H9 (cell line): ENCODE measurements around the gene EGFR. TPM values are rescaled to one million over a fixed set of nuclear protein-coding genes. Genes with fewer than 3 reads are reported as not detected.

Source experiments
- DNase-seq: peaks from one replicate; pipeline ENCODE4 v3.0.0-alpha.2; 2017
- H2AFZ ChIP-seq: one replicate; pipeline ENCODE4 v1.6.1; 2013; ENCODE audit warnings: mild to moderate bottlenecking, low read length, control low read depth, moderate library complexity
- H2AK5ac ChIP-seq: 2 replicates; pipeline ENCODE4 v1.6.1; 2013; ENCODE audit warnings: low read length, control low read depth, mixed read lengths; ENCODE audit not compliant: insufficient read length
- H2BK120ac ChIP-seq: one replicate; pipeline ENCODE4 v1.6.1; 2013; ENCODE audit warnings: low read depth, mild to moderate bottlenecking, low read length, control low read depth, inconsistent platforms; ENCODE audit not compliant: poor library complexity, severe bottlenecking
- H2BK12ac ChIP-seq: 2 replicates; pipeline ENCODE4 v1.6.1; 2013; ENCODE audit warnings: low read length, control low read depth, mixed read lengths, low read depth; ENCODE audit not compliant: insufficient read length
- H2BK15ac ChIP-seq: 2 replicates; pipeline ENCODE4 v1.6.1; 2013; ENCODE audit warnings: low read depth, low read length, control low read depth
- H2BK20ac ChIP-seq: one replicate; pipeline ENCODE4 v1.6.1; 2013; ENCODE audit warnings: low read depth, mild to moderate bottlenecking, low read length, control low read depth, inconsistent platforms; ENCODE audit not compliant: poor library complexity, severe bottlenecking
- H2BK5ac ChIP-seq: 2 replicates; pipeline ENCODE4 v1.6.1; 2013; ENCODE audit warnings: low read length, control low read depth, mixed read lengths; ENCODE audit not compliant: insufficient read length
- H3K14ac ChIP-seq: 2 replicates; pipeline ENCODE4 v1.6.1; 2013; ENCODE audit warnings: low read length, control low read depth; ENCODE audit not compliant: insufficient read depth
- H3K18ac ChIP-seq: 2 replicates; pipeline ENCODE4 v1.6.1; 2013; ENCODE audit warnings: low read depth, mild to moderate bottlenecking, mixed read lengths, low read length, control low read depth; ENCODE audit not compliant: insufficient read length
- H3K23ac ChIP-seq: 2 replicates; pipeline ENCODE4 v1.6.1; 2013; ENCODE audit warnings: low read length, control low read depth, mixed read lengths, low read depth; ENCODE audit not compliant: insufficient read length
- H3K23me2 ChIP-seq: 2 replicates; pipeline ENCODE4 v1.6.1; 2013; ENCODE audit warnings: low read depth, mild to moderate bottlenecking, mixed read lengths, low read length, control low read depth; ENCODE audit not compliant: insufficient read length, poor library complexity, severe bottlenecking
- H3K27ac ChIP-seq: 2 replicates; pipeline ENCODE4 v1.5.1; 2013; ENCODE audit warnings: low read length, control low read depth, mixed read lengths, low read depth; ENCODE audit not compliant: insufficient read length
- H3K27me3 ChIP-seq: 2 replicates; pipeline ENCODE4 v1.6.1; 2013; ENCODE audit warnings: low read length, control low read depth, inconsistent platforms; ENCODE audit not compliant: insufficient read depth
- H3K4ac ChIP-seq: 2 replicates; pipeline ENCODE4 v1.6.1; 2013; ENCODE audit warnings: low read depth, mild to moderate bottlenecking, control low read depth, inconsistent platforms, low read length, moderate library complexity
- H3K4me1 ChIP-seq: 2 replicates; pipeline ENCODE4 v1.6.1; 2013; ENCODE audit warnings: low read length, control low read depth, inconsistent platforms; ENCODE audit not compliant: insufficient read depth
- H3K4me2 ChIP-seq: 2 replicates; pipeline ENCODE4 v1.6.1; 2013; ENCODE audit warnings: low read length, control low read depth, mixed read lengths; ENCODE audit not compliant: insufficient read length, insufficient read depth
- H3K56ac ChIP-seq: 2 replicates; pipeline ENCODE4 v1.6.1; 2013; ENCODE audit warnings: low read depth, mild to moderate bottlenecking, mixed read lengths, low read length, control low read depth; ENCODE audit not compliant: insufficient read length
- H3K79me1 ChIP-seq: 2 replicates; pipeline ENCODE4 v1.6.1; 2013; ENCODE audit warnings: low read depth, mild to moderate bottlenecking, moderate library complexity, low read length, control low read depth, inconsistent platforms; ENCODE audit not compliant: insufficient read depth, poor library complexity, severe bottlenecking
- H3K79me2 ChIP-seq: 2 replicates; pipeline ENCODE4 v1.6.1; 2013; ENCODE audit warnings: low read length, control low read depth, inconsistent platforms; ENCODE audit not compliant: insufficient read depth
- H3K9ac ChIP-seq: 2 replicates; pipeline ENCODE4 v1.6.1; 2013; ENCODE audit warnings: low read length, control low read depth, mixed read lengths; ENCODE audit not compliant: insufficient read length; ENCODE audit errors: extremely low read depth
- H3K9me3 ChIP-seq: one replicate; pipeline ENCODE4 v1.6.1; 2013; ENCODE audit warnings: low read depth, low read length, inconsistent platforms; ENCODE audit not compliant: control insufficient read depth
- H3T11ph ChIP-seq: one replicate; pipeline ENCODE4 v1.6.1; 2013; ENCODE audit warnings: mild to moderate bottlenecking, low read length, control low read depth, inconsistent platforms
- H4K20me1 ChIP-seq: one replicate; pipeline ENCODE4 v1.6.1; 2013; ENCODE audit not compliant: control insufficient read depth, insufficient read length, insufficient read depth
- H4K5ac ChIP-seq: 2 replicates; pipeline ENCODE4 v1.6.1; 2013; ENCODE audit warnings: low read depth, mild to moderate bottlenecking, mixed read lengths, low read length, control low read depth; ENCODE audit not compliant: insufficient read length
- H4K8ac ChIP-seq: replicated peaks from 2 replicates; pipeline ENCODE4 v1.6.1; 2013; ENCODE audit warnings: low read length, control low read depth, mixed read lengths, low read depth; ENCODE audit not compliant: insufficient read length
- H4K91ac ChIP-seq: 2 replicates; pipeline ENCODE4 v1.6.1; 2013; ENCODE audit warnings: low read depth, mild to moderate bottlenecking, moderate library complexity, mixed read lengths, low read length, control low read depth; ENCODE audit not compliant: insufficient read length
- H3K27ac Mint-ChIP-seq, 3 experiments: 2 replicates in 2 of 3; 3 replicates in 1 of 3; pipeline ENCODE4 v1.8.0; 2020 to 2021; ENCODE audit warnings: mixed read lengths in 3 of 3, mild to moderate bottlenecking in 1 of 3, moderate library complexity in 1 of 3
- H3K27me3 Mint-ChIP-seq: 2 replicates; pipeline ENCODE4 v1.8.0; 2021; ENCODE audit warnings: low read depth, mild to moderate bottlenecking, moderate library complexity, mixed read lengths
- H3K36me3 Mint-ChIP-seq, 3 experiments: 2 replicates in 2 of 3; 3 replicates in 1 of 3; pipeline ENCODE4 v1.8.0; 2020 to 2021; ENCODE audit warnings: low read depth in 3 of 3, mixed read lengths in 3 of 3; ENCODE audit not compliant: insufficient read depth in 1 of 3
- H3K4me1 Mint-ChIP-seq, 2 experiments: 2 replicates each; pipeline ENCODE4 v1.8.0; 2020; ENCODE audit warnings: mixed read lengths in 2 of 2
- H3K4me3 Mint-ChIP-seq, 2 experiments: 2 replicates in 1 of 2; 3 replicates in 1 of 2; pipeline ENCODE4 v1.8.0; 2020 to 2021; ENCODE audit warnings: mild to moderate bottlenecking in 2 of 2, mixed read lengths in 2 of 2, moderate library complexity in 1 of 2
- H3K9me3 Mint-ChIP-seq, 2 experiments: 2 replicates in 1 of 2; 3 replicates in 1 of 2; pipeline ENCODE4 v1.8.0; 2020; ENCODE audit warnings: mild to moderate bottlenecking in 2 of 2, mixed read lengths in 2 of 2, moderate library complexity in 1 of 2
- WGBS: extraction: QIAGEN DNeasy Blood & Tissue Kit; methylation state at CpG from one replicate; pipeline ENCODE4 v1.1.7; 2013; ENCODE audit warnings: missing lambda C conversion rate, low lambda C conversion rate, mixed read lengths; ENCODE audit not compliant: insufficient read length; ENCODE audit errors: extremely low coverage; 5-methylcytosine and 5-hydroxymethylcytosine counted together
- total RNA-seq: library from RNA; stranded (reverse); gene quantifications from 2 replicates; pipeline ENCODE4 v1.2.1, GENCODE V29; 2021
- TF ChIP-seq, protein P1 (sequence below): fragments of 200-600 bp; sonication (generic); conservative IDR thresholded peaks from 3 replicates; pipeline ENCODE4 v1.8.0; 2021; ENCODE audit warnings: antibody characterized with exemption, mild to moderate bottlenecking

Gene EGFR
- total RNA-seq, 1 experiment from 2014 or later: 3.3 TPM

DNA sequence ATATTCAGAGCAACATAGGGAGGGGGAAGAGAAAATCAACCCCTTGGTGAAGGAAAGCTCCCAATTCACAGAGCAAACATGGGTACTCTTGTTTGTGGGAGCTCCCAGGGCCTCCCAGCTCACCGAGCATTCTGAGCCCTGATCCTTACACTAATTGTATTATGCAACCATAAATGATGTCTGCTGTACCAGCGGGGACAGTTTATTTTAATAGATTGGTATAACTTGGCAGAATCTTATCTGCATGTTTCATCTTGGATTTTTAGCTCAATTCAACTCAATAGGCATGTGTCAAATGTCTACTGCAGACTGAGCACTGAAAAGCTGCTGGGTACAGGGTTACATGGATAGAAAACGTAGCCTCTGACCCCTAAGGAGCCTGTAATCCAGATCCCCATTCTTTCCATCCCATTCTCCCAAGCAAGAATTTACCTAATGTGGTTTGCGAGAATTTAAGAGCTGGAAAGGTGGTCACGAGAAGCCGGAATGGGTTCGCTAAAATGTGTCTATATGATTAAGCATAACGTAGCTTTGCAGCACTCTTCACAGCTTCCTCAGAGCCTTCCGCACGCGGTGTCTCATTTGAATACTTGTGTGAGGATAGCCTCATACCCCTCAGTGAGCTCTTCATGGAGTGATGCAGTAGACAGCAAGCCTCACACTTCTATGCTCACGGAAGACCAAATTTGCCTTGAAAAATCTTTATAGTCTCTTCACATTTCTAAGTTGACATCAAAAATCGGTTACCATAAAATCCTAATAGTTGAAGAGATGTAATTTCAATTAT lies 18.3 kb downstream of the EGFR start:
- TF ChIP-seq, protein P1, sequence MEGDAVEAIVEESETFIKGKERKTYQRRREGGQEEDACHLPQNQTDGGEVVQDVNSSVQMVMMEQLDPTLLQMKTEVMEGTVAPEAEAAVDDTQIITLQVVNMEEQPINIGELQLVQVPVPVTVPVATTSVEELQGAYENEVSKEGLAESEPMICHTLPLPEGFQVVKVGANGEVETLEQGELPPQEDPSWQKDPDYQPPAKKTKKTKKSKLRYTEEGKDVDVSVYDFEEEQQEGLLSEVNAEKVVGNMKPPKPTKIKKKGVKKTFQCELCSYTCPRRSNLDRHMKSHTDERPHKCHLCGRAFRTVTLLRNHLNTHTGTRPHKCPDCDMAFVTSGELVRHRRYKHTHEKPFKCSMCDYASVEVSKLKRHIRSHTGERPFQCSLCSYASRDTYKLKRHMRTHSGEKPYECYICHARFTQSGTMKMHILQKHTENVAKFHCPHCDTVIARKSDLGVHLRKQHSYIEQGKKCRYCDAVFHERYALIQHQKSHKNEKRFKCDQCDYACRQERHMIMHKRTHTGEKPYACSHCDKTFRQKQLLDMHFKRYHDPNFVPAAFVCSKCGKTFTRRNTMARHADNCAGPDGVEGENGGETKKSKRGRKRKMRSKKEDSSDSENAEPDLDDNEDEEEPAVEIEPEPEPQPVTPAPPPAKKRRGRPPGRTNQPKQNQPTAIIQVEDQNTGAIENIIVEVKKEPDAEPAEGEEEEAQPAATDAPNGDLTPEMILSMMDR: no peak
- no peak overlapping the region for H2BK5ac ChIP-seq
- no peak overlapping the region for H4K91ac ChIP-seq
- H3K4ac ChIP-seq: no peak overlapping the region
- no peak overlapping the region for H3K27ac ChIP-seq
- H3K4me1 ChIP-seq: no peaks in the 10 kb centered on the region
- WGBS: no CpG with 5 or more reads among the region's 13 CpGs
- H3K14ac ChIP-seq: no peak overlapping the region
- H3K4me2 ChIP-seq: no peak overlapping the region
- H4K5ac ChIP-seq: no peak overlapping the region
- H3K9ac ChIP-seq: no peak overlapping the region
- H3K23ac ChIP-seq: no peak overlapping the region
- no peak overlapping the region for H3T11ph ChIP-seq
- no peaks in the 10 kb centered on the region for H3K9me3 Mint-ChIP-seq
- H2BK120ac ChIP-seq: no peak overlapping the region
- H2BK12ac ChIP-seq: no peak overlapping the region
- H3K27me3 Mint-ChIP-seq: no peaks in the 10 kb centered on the region
- no peak overlapping the region for H3K18ac ChIP-seq
- H3K56ac ChIP-seq: no peak overlapping the region
- no peak overlapping the region for H2AFZ ChIP-seq
- no peaks in the 10 kb centered on the region for H3K79me1 ChIP-seq
- no peaks in the 10 kb centered on the region for H3K4me1 Mint-ChIP-seq
- H2BK20ac ChIP-seq: no peak overlapping the region
- H2BK15ac ChIP-seq: no peak overlapping the region
- no peaks in the 10 kb centered on the region for H3K23me2 ChIP-seq
- no peaks in the 10 kb centered on the region for H3K79me2 ChIP-seq
- H3K9me3 ChIP-seq: no peaks in the 10 kb centered on the region
- no peaks in the 10 kb centered on the region for H4K20me1 ChIP-seq
- H2AK5ac ChIP-seq: no peak overlapping the region
- no peak overlapping the region for H3K4me3 Mint-ChIP-seq
- no peak for DNase-seq
- H3K36me3 Mint-ChIP-seq: no peaks in the 10 kb centered on the region
- no peak overlapping the region for H3K27ac Mint-ChIP-seq
- H4K8ac ChIP-seq: no peak overlapping the region
- H3K27me3 ChIP-seq: no peaks in the 10 kb centered on the region
